SKM-1 (cell line): Measurements from ENCODE around the gene SZT2.
"Not testable (repeated sequence)": the region's sequence is repeated elsewhere in the genome, so short reads cannot be mapped to it uniquely, and the experiment has no call there.

Source experiments
- DNase-seq: peaks from one replicate; lab custom pipeline; 2025; ENCODE audit not compliant: unreplicated experiment; lab: John Stamatoyannopoulos, UW

The SZT2 gene

GRCh38 chr1:43453442-43454269 lies 64.0 kb downstream of the SZT2 start, which contains the start of gene HYI:
HYI (minus strand) TSS chr1:43453931; CDS start chr1:43453793, 138 bp downstream.
- no peak for DNase-seq

- peak; percentile 7 for DNase-seq
These were observed 64.7 kb downstream of the SZT2 start for GRCh38 chr1:43454270-43455011.

- DNase-seq: no peak
These were observed 65.7 kb downstream of the SZT2 start for GRCh38 chr1:43455213-43455889.

- DNase-seq: not testable (repeated sequence)
These were observed 68.7 kb downstream of the SZT2 start for GRCh38 chr1:43458379-43458778.

GRCh38 chr1:43460988-43461693 lies 71.4 kb downstream of the SZT2 start:
- DNase-seq: no peak

GRCh38 chr1:43463479-43463878 lies 73.8 kb downstream of the SZT2 start:
- no peak for DNase-seq

GRCh38 chr1:43464681-43465504 lies 75.2 kb downstream of the SZT2 start:
- DNase-seq: no peak

GRCh38 chr1:43465505-43466067 lies 75.9 kb downstream of the SZT2 start:
- DNase-seq: no peak

GRCh38 chr1:43466403-43466802 lies 76.7 kb downstream of the SZT2 start:
- no peak for DNase-seq

- DNase-seq: no peak
These were observed 78.7 kb downstream of the SZT2 start for GRCh38 chr1:43468414-43468813.

GRCh38 chr1:43469932-43470331 lies 80.2 kb downstream of the SZT2 start:
- no peak for DNase-seq

GRCh38 chr1:43472087-43472462 lies 82.4 kb downstream of the SZT2 start:
- no peak for DNase-seq

GRCh38 chr1:43472463-43473151 lies 82.9 kb downstream of the SZT2 start:
- DNase-seq: not testable (repeated sequence)

GRCh38 chr1:43473463-43473862 lies 83.8 kb downstream of the SZT2 start:
- no peak for DNase-seq

- DNase-seq: not testable (repeated sequence)
These were observed 86.1 kb downstream of the SZT2 start for GRCh38 chr1:43475611-43476401.

GRCh38 chr1:43477716-43478115 lies 88.0 kb downstream of the SZT2 start:
- DNase-seq: no peak

GRCh38 chr1:43479414-43479813 lies 89.7 kb downstream of the SZT2 start:
- DNase-seq: no peak

GRCh38 chr1:43481491-43481890 lies 91.8 kb downstream of the SZT2 start:
- no peak for DNase-seq
